GM18520 (cell line): ENCODE results near the gene TTC27.

Experiments
- ATAC-seq: cut with Tn5 transposase; IDR thresholded peaks from one replicate; pipeline ENCODE4 v1.9.1; 2021; ENCODE audit not compliant: unreplicated experiment

Gene TTC27

DNA sequence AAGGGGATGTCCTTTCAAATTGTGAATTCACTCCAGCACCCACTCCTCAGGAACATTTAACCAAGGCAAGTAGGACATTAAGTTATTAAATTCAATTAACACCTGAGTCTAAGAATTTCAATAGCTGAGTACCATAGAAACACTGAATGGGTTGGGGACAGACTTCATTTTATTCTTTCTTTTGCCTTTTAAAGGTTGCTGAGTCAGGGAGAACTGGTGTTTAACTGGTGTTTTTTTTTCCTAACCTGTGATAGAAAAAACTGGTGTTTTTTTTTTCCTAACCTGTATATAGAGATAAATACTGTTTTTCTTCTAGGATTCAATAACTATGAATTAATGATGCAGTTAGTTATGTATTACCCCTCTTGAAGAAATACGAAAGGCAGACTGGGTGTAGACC is 38.9 kb downstream of the TTC27 start:
- no peak for ATAC-seq

DNA sequence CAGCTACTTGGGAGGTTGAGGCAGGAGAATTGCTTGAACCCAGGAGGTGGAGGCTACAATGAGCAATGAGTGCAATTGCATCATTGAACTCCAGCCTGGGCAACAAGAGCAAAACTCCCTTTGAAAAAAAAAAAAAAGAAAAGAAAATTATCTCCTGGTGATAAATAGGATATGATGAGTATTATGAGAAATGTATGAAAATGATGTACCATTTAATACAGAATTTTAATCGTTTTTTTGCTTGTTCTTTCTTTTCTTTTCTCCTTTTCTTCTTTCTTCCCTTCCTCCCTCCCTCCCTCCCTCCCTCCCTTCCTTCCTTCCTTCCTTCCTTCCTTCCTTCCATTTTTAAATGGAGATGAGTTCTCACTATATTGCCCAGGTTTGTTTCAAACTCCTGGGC is 40.4 kb downstream of the TTC27 start:
- ATAC-seq: no peak

DNA sequence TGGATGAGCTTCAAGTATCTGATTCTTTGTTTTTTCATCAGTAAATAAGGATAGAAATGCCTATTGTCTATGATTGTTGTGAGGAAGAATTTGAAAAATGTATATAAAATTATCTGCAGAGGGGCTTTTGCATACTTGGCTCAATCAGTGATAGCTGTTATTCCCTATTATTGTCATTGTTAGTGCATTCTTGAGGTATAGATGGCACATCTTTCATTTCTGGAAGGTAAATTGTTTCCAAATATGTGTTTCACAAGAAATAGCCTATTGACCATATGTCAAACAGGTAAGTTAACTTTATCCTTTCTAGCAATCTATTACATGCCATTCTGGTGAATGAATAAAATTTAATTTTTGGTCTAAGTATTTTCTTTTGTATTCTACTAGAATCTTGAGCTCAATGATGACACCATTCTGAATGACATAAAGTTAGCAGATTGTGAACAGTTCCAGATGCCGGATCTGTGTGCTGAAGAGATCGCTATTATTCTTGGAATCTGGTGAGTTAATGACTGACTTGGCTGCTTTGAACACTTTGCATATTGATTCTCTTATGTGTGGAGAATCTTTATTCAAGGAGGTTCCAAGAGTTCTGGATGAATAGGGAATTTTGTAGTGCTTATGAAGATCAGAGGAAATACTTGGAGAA is 44.2 kb downstream of the TTC27 start:
- ATAC-seq: no peak

- no peak for ATAC-seq
These were observed 51.0 kb downstream of the TTC27 start for GRCh38 chr2:32678825-32679224.

DNA sequence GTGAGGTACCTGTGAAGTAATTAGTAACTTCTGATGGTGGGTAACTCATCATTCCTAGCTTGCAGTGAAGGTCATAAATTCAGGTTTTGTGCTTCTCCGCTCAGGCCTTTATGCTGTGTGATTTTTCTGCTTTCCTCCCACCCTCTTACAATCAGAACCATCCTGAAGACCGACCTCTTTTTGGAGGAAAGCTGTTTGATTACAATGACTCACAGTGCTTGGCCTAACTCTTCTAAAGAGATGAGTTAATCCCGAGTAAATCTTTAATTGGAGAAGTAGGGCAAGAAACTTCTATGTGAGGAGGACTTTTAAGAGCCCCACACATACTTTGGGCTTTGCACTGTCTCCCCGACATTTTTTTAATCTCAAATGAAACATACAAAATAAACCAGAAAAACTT is 53.1 kb downstream of the TTC27 start:
- no peak for ATAC-seq

- ATAC-seq: no peak
These were observed 55.8 kb downstream of the TTC27 start for GRCh38 chr2:32683520-32684086.

GRCh38 chr2:32688541-32688940 is 60.7 kb downstream of the TTC27 start:
- peak; percentile 98 for ATAC-seq

DNA sequence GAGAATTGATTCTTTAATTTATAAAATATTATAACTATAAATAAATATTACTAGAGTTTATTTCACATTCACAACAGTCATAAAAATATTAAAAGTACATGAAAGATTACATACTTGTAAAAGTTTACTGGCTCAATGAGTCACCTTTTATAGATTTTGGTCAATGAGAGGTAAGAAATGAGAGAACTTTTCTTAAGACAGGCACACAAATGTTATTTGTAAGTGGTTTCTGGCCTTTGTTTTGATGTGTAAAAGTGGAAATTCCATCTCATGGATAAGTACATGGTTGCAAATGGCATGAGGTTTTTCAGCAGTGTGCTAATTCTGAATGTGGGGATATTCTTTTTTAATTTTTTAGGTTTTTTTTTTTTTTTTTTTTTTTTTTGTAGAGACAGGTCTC is 63.8 kb downstream of the TTC27 start:
- ATAC-seq: no peak

- ATAC-seq: no peak
These were observed 68.6 kb downstream of the TTC27 start for GRCh38 chr2:32696439-32696838.

- ATAC-seq: no peak
These were observed 69.3 kb downstream of the TTC27 start for GRCh38 chr2:32697156-32697555.

DNA sequence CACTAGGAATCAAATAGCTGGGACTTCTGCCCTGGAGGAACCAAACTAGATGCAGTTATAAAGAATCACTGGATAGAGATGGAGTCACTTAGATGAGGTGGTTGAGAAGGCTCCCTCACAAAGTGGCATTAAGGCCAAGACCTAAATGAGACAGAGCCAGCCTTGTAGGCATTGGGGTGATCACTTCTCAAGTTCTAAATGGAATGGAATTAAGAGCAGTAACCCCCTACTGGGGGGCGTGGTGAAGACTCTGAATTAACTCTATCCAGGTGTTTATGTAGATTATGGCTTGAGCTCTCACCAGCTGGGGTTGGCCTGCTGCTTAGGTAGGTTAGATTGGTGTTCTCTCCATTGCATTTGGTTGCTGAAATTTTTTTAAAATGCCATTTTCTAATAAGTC is 71.3 kb downstream of the TTC27 start:
- no peak for ATAC-seq

GRCh38 chr2:32701806-32702205 is 74.0 kb downstream of the TTC27 start:
- no peak for ATAC-seq

DNA sequence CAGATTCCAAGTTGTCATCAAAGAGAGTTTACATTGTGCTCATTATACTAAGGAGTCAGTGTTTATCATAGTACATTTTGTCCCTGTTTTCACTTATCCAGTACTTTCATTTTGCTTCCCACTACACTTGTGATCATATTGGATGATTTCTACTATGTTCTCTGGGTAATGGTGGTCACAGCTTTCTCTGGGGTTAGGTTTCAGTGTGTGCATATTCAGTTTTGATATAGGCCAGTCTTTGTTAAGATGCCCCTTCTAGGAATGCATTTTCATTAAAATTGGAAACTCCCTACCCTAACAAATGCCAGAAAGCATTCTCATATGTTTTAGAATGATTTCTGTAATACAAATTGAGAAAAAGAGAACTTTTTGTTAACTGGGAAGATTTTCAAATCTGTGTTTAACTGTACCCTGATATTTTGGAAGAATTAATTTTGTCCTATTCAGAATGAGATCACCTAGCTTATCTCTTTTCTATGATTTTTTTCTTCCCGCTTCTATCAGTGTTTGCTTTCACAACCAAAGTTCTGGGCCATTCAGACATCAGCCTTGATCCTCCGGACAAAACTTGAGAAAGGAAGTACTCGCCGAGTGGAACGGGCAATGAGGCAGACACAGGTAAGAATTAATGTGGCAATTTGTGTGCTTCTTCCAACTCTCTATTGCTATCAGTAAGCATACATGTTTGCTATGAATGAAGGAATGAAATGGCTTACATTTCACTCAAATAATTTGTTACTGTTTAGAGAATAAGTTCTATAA is 74.6 kb downstream of the TTC27 start:
- ATAC-seq: no peak

GRCh38 chr2:32706815-32707579 is 79.1 kb downstream of the TTC27 start:
- no peak for ATAC-seq

DNA sequence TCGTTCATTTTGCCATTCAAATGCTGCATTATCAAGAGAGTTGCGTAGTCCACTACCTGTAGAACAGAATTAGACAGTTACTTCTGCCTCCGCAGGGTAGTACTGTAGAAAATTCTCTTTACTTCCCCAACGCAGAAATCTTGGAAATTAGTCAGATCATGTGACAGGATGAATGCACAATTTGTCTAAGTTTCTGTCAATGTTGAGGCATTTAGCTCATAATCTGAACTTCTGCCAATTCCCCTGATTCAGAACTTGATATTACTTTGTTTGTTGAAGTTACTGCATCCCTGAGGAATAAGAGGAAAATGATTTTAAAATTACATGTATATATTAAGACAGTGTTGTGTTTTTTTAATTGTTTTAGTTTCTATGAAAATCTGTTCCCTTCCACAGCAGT is 83.4 kb downstream of the TTC27 start:
- ATAC-seq: no peak

DNA sequence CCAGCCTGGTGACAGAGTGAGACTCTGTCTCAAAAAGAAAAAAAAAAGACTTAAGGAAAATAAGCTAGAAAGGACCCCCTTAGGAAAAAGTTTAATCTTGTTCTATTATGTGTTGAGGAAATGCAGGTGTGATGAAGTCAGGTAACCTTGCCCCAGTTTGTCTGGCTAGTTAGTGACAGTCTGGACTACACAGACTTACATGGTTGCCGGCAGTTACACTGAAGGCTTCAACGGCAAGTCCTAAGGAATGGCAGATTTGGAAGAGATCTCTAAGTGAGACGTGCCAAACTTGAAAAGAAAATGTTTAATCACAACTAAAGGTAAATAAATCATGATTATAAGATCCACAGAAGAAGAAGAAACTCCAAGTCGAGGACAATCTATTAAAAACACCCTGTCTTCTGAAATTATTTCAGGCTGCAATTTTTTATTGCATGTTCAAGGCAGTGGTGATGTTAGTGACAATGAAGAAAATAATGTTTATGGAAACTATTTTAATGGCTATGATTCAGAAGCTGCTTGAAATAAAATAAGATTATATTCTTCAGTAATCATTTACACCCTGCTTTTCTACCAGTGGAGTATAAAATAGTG is 84.2 kb downstream of the TTC27 start:
- ATAC-seq: no peak

DNA sequence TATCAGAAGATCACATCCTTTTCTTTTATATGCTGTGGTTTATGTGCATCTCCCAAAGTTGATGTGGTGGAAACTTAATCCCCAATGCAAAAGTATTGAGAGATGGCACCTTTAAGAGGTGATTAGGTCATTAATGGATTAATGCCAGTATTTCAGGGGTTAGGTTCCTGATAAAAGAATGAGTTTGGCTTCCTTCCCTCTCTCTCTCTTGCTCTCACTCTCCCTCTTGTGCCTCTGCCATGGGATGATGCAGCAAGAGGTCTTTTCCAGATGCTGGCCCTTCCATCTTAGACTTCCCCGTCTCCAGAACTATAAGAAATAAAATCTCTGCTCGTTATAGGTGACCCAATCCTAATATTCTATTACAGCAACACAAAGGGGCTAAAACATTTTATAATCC is 85.0 kb downstream of the TTC27 start:
- no peak for ATAC-seq

DNA sequence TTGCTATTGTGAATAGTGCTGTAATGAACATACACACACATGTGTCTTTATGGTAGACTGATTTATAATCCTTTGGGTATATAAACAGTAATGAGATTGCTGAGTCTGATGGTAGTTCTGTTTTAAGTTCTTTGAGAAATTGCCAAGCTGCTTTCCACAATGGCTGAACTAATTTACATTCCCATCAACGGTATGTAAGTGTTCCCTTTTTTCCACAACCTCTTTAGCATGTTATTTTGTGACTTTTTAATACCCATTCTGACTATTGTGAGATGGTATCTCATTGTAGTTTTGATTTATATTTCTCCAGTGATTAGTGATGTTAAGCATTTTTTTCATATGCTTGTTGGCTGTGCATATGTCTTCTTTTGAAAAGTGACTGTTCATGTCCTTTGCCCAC is 86.7 kb downstream of the TTC27 start:
- ATAC-seq: no peak

GRCh38 chr2:32715391-32715841 is 87.6 kb downstream of the TTC27 start:
- ATAC-seq: peak; percentile 88

DNA sequence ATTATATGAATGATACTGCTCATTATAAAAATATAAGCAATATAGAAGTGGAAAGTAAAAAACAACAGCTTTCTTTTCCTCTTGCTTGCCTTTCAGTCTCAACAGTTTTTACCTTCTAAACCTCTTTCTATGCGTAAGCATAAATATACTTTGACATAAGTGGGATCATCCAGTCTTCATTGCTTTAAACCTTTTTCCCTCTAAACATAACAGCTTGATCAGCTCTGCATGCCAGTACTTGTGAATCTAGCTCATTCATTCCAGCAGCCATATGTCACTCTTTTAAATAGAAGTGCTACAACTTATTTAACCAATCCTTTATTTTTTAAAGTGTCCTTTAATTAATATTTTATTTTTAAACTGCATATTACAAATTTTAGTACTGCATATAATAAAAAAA is 88.1 kb downstream of the TTC27 start:
- no peak for ATAC-seq

GRCh38 chr2:32716598-32716997 is 88.7 kb downstream of the TTC27 start:
- no peak for ATAC-seq
